LNCaP clone FGC (cell line): ENCODE results near the gene CCR1.
A peak's percentile ranks its signal among the peaks of the same experiment; 100 is the strongest.

Experiments used
- DNase-seq: peaks from one replicate; pipeline ENCODE4 v3.0.0-alpha.2; 2011; ENCODE audit warnings: low read depth
- H3K4me3 ChIP-seq: 2 replicates; pipeline ENCODE4 v1.5.1; 2011; ENCODE audit warnings: mild to moderate bottlenecking, low read depth, low read length, control low read depth
- TF ChIP-seq, protein P1 (sequence below): IDR thresholded peaks from 2 replicates; pipeline ENCODE4 v1.5.1; 2012; ENCODE audit warnings: mild to moderate bottlenecking; ENCODE audit not compliant: control insufficient read depth, insufficient read depth; ENCODE audit errors: extremely low read depth

The CCR1 gene

GRCh38 chr3:46228260-46229242, 20.4 kb upstream of the CCR1 start:
- H3K4me3 ChIP-seq = no peak overlapping the region
- no peak for DNase-seq
- TF ChIP-seq, protein P1, sequence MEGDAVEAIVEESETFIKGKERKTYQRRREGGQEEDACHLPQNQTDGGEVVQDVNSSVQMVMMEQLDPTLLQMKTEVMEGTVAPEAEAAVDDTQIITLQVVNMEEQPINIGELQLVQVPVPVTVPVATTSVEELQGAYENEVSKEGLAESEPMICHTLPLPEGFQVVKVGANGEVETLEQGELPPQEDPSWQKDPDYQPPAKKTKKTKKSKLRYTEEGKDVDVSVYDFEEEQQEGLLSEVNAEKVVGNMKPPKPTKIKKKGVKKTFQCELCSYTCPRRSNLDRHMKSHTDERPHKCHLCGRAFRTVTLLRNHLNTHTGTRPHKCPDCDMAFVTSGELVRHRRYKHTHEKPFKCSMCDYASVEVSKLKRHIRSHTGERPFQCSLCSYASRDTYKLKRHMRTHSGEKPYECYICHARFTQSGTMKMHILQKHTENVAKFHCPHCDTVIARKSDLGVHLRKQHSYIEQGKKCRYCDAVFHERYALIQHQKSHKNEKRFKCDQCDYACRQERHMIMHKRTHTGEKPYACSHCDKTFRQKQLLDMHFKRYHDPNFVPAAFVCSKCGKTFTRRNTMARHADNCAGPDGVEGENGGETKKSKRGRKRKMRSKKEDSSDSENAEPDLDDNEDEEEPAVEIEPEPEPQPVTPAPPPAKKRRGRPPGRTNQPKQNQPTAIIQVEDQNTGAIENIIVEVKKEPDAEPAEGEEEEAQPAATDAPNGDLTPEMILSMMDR = 0 out of 2 replicates have a peak, but pooled peaks have one; percentile 21

- no peak overlapping the region for H3K4me3 ChIP-seq
- TF ChIP-seq, protein P1 = 0 out of 2 replicates have a peak, but pooled peaks have one; percentile 0
- no peak for DNase-seq
Observed at GRCh38 chr3:46222435-46223161, 14.5 kb upstream of the CCR1 start.

GRCh38 chr3:46221938-46222337, 13.8 kb upstream of the CCR1 start:
- DNase-seq = no peak
- no peak overlapping the region for H3K4me3 ChIP-seq
- TF ChIP-seq, protein P1 = no peak

DNA sequence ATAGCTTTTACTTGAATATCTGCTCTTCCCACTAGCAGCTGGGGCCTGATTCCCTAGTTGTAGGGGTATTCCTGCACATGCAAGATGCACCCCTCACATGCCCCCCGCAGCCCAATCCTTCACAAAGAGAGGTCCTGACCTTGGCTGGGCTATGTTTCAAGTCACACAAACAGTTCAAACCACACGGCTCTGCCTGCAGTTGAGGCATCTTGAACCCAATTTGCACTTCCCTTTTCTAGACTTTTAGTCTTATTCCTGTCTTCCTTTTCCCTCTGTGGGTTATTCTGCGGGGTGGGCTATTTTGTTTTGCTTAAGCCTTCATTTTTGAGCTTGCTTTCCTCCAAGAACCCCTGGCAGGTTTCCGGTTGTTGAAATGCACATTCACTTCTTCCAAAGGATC, 13.3 kb upstream of the CCR1 start:
- DNase-seq = no peak
- TF ChIP-seq, protein P1 = no peak
- H3K4me3 ChIP-seq = no peak overlapping the region

DNA sequence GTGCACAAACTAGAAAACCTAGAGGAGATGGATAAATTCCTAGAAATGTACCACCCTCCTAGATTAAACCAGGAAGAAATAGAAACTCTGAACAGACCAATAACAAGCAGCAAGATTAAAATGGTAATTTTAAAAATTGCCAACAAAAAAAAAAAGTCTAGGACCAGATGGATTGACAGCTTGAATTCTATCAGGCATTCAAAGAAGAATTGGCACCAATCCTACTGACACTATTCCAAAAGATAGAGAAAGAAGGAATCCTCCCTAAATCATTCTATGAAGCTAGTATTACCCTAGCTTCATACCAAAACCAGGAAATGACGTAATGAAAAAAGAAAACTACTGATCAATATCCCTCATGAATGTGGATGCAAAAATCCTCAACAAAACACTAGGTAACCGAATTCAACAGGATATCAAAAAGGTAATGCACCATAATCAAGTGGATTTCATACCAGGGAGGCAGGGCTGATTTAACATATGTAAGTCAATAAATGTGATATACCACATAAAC, 10.1 kb upstream of the CCR1 start:
- DNase-seq = no peak
- TF ChIP-seq, protein P1 = no peak
- no peak overlapping the region for H3K4me3 ChIP-seq

DNA sequence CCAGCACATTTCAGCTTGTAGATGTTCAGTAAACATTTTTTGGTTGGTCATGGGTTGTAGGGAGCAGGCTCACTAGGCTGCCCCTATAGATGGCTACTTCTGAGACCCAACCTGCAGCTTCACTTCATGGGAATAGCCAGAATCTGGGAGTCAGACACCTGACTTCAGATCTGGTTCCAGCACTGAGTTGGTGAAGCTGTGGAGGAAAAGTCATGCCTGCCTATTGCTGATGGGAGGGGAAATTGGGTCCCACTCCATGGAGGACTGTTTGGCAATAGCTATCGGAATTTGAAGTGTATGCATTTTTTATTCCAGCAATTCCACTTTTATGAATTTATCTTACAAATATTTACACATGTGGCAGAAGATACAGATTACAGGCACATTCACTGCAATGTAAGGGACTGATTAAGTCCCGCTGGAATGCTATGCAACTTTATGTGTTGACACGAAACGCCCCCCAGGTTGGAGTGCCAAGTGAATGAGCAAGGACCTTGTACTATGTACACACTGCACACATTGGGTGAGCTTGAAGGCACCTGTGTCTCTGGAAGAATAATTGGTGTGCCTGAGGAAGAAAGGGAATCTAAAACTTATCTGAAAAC, 7.8 kb upstream of the CCR1 start:
- H3K4me3 ChIP-seq = no peak overlapping the region
- TF ChIP-seq, protein P1 = no peak
- DNase-seq = peak; percentile 46
